OCI-M2 (cell line): ENCODE data around the gene FAM149A.

ENCODE experiments used
- DNase-seq: peaks from one replicate; lab custom pipeline; 2025; ENCODE audit not compliant: unreplicated experiment; lab: John Stamatoyannopoulos, UW

FAM149A gene

GRCh38 chr4:186105647-186106321 is 1.3 kb downstream of the FAM149A start:
- no peak for DNase-seq

- DNase-seq: no peak
These were observed 3.4 kb downstream of the FAM149A start for GRCh38 chr4:186107947-186108346.

- DNase-seq: no peak
These were observed 3.9 kb downstream of the FAM149A start for GRCh38 chr4:186108391-186108790.

GRCh38 chr4:186109245-186109644 is 4.7 kb downstream of the FAM149A start:
- DNase-seq: no peak

GRCh38 chr4:186116697-186117096 is 12.2 kb downstream of the FAM149A start:
- DNase-seq: no peak

- DNase-seq: no peak
These were observed 14.1 kb downstream of the FAM149A start for GRCh38 chr4:186118582-186118981.

GRCh38 chr4:186121057-186121456 is 16.6 kb downstream of the FAM149A start:
- no peak for DNase-seq

- DNase-seq: no peak
These were observed 24.3 kb downstream of the FAM149A start for GRCh38 chr4:186128842-186129241.

- DNase-seq: no peak
These were observed 27.4 kb downstream of the FAM149A start for GRCh38 chr4:186131935-186132334.

GRCh38 chr4:186132577-186133242 is 28.2 kb downstream of the FAM149A start:
- DNase-seq: no peak

GRCh38 chr4:186134257-186134656 is 29.8 kb downstream of the FAM149A start:
- no peak for DNase-seq

GRCh38 chr4:186134861-186135260 is 30.4 kb downstream of the FAM149A start:
- no peak for DNase-seq

- no peak for DNase-seq
These were observed 32.8 kb downstream of the FAM149A start for GRCh38 chr4:186137196-186137794.

GRCh38 chr4:186144198-186144945 is 39.9 kb downstream of the FAM149A start:
- no peak for DNase-seq

- DNase-seq: no peak
These were observed 40.6 kb downstream of the FAM149A start for GRCh38 chr4:186144946-186145569.

GRCh38 chr4:186146458-186146857 is 42.0 kb downstream of the FAM149A start:
- DNase-seq: no peak

- DNase-seq: no peak
These were observed 44.0 kb downstream of the FAM149A start for GRCh38 chr4:186148336-186148975.

GRCh38 chr4:186149872-186150271 is 45.4 kb downstream of the FAM149A start:
- DNase-seq: no peak

- no peak for DNase-seq
These were observed 46.4 kb downstream of the FAM149A start for GRCh38 chr4:186150926-186151325.

GRCh38 chr4:186151499-186151898 is 47.0 kb downstream of the FAM149A start:
- DNase-seq: no peak
